HepG2 (cell line): ENCODE measurements around the gene ID3. TPM values are rescaled to one million over a fixed set of nuclear protein-coding genes. Genes with fewer than 3 reads are reported as not detected.

Source experiments
- ATAC-seq: fragments of 200-7000 bp; cut with Tn5 transposase; 3 replicates; pipeline ENCODE4 v1.9.1; 2020; ENCODE audit warnings: mild to moderate bottlenecking, moderate library complexity
- BruUV-seq: library from RNA; stranded (reverse); fragments of 400-500 nt; replicated peaks from 2 replicates; lab custom pipeline; 2021; lab: Mats Ljungman, UMichigan
- CTCF ChIA-PET: fragments of 300-600 bp; formaldehyde crosslinking; extraction: SDS; loops from one replicate; lab custom pipeline; 2021; ENCODE audit warnings: low total read pairs, inconsistent platforms, low intra/inter-chr PET ratio; lab: Yijun Ruan, JAX
- POLR2A ChIA-PET: fragments of 350-600 bp; sonication (Branson Sonifier 250); formaldehyde crosslinking; loops from one replicate; lab custom pipeline; 2020; ENCODE audit warnings: antibody characterized with exemption, inconsistent platforms; lab: Yijun Ruan, JAX
- DNase-seq: peaks from one replicate; pipeline ENCODE4 v3.0.0-alpha.2; 2015; ENCODE audit warnings: low spot score
- FAIRE-seq: peaks from 3 replicates; lab custom pipeline; 2011; peaks lifted over from hg19 to GRCh38; lab: Jason Lieb, UNC
- H2AFZ ChIP-seq: one replicate; pipeline ENCODE4 v1.6.1; 2011; ENCODE audit warnings: low read length, inconsistent platforms
- H3K27ac ChIP-seq: fragments of 300-600 bp; 3 replicates; pipeline ENCODE4 v1.8.0; 2011; ENCODE audit warnings: mixed run types, mild to moderate bottlenecking, mixed read lengths, low read length, inconsistent platforms; ENCODE audit not compliant: insufficient read depth; ENCODE audit errors: extremely low read length
- H3K27me3 ChIP-seq, 2 experiments: fragments of 200-600 bp in 1 of 2; 2 replicates in 1 of 2; 3 replicates in 1 of 2; pipeline versions ENCODE4 v1.6.0 to v1.8.0; 2011; ENCODE audit warnings: low read length in 2 of 2, mild to moderate bottlenecking in 2 of 2, moderate library complexity in 2 of 2, inconsistent platforms in 1 of 2; ENCODE audit not compliant: insufficient read depth in 2 of 2, control insufficient read depth in 1 of 2
- H3K36me3 ChIP-seq, 2 experiments: fragments of 200-600 bp in 1 of 2; replicated peaks in 1 of 2; 2 replicates in 1 of 2; 3 replicates in 1 of 2; pipeline versions ENCODE4 v1.5.1 to v1.8.0; 2011; ENCODE audit warnings: low read length in 2 of 2, inconsistent platforms in 1 of 2; ENCODE audit not compliant: insufficient read depth in 2 of 2, control insufficient read depth in 1 of 2
- H3K4me1 ChIP-seq: 2 replicates; pipeline ENCODE4 v1.5.1; 2012; ENCODE audit warnings: low read length, inconsistent platforms; ENCODE audit not compliant: insufficient read depth
- H3K4me2 ChIP-seq: 2 replicates; pipeline ENCODE4 v1.6.0; 2011; ENCODE audit warnings: low read depth, low read length, inconsistent platforms
- H3K4me3 ChIP-seq, 3 experiments: fragments of 200-600 bp in 1 of 3; sonication (generic), shearing (Covaris generic) in 1 of 3; replicated peaks in 1 of 3; 2 replicates each; pipeline ENCODE4 v1.5.1; 2011 to 2016; ENCODE audit warnings: low read length in 3 of 3, inconsistent platforms in 2 of 3, low read depth in 2 of 3, mild to moderate bottlenecking in 2 of 3, control low read depth in 1 of 3, mixed read lengths in 1 of 3; ENCODE audit not compliant: insufficient read depth in 1 of 3
- H3K79me2 ChIP-seq: one replicate; pipeline ENCODE4 v1.6.1; 2011; ENCODE audit warnings: low read length, inconsistent platforms; ENCODE audit not compliant: insufficient read depth
- H3K9ac ChIP-seq: 2 replicates; pipeline ENCODE4 v1.6.0; 2011; ENCODE audit warnings: mild to moderate bottlenecking, low read depth, low read length, inconsistent platforms; ENCODE audit not compliant: insufficient read depth
- H3K9me3 ChIP-seq: 2 replicates; pipeline ENCODE4 v1.5.1; 2012; ENCODE audit warnings: mild to moderate bottlenecking, low read length
- H4K20me1 ChIP-seq: 2 replicates; pipeline ENCODE4 v1.6.0; 2011; ENCODE audit warnings: inconsistent platforms, mild to moderate bottlenecking, low read length, moderate library complexity; ENCODE audit not compliant: insufficient read depth
- KDM1A ChIP-seq: IDR thresholded peaks from 2 replicates; pipeline ENCODE4 v1.6.1; 2016; ENCODE audit warnings: missing compliant biosample characterization
- MXD4 ChIP-seq: IDR thresholded peaks from 2 replicates; pipeline ENCODE4 v1.6.1; 2016; ENCODE audit warnings: mild to moderate bottlenecking, missing biosample characterization, missing genetic modification reagents
- SMYD3 ChIP-seq: sonication (generic); formaldehyde crosslinking; IDR thresholded peaks from 2 replicates; pipeline ENCODE4 v1.8.1; 2023; ENCODE audit warnings: mild to moderate bottlenecking, missing genetic modification reagents
- SNRNP70 ChIP-seq: fragments of 200-400 bp; formaldehyde crosslinking; IDR thresholded peaks from 2 replicates; pipeline ENCODE4 v1.6.1; 2017; ENCODE audit warnings: mild to moderate bottlenecking, low read depth, low read length, moderate library complexity
- TRIM22 ChIP-seq: fragments of 450-650 bp; IDR thresholded peaks from 2 replicates; pipeline ENCODE4 v1.6.1; 2017
- ZMYM3 ChIP-seq: sonication (generic); formaldehyde crosslinking; IDR thresholded peaks from 2 replicates; pipeline ENCODE4 v1.5.1; 2020; ENCODE audit warnings: mild to moderate bottlenecking, missing genetic modification reagents
- ZNF33A ChIP-seq: sonication (generic); formaldehyde crosslinking; IDR thresholded peaks from 2 replicates; pipeline ENCODE4 v1.5.1; 2020; ENCODE audit warnings: missing genetic modification reagents, mild to moderate bottlenecking, moderate library complexity, borderline replicate concordance
- ZNF7 ChIP-seq: IDR thresholded peaks from 2 replicates; pipeline ENCODE4 v1.6.1; 2016; ENCODE audit warnings: missing biosample characterization, missing genetic modification reagents
- WGBS: methylation state at CpG from one replicate; pipeline ENCODE4 v1.1.6; 2017; ENCODE audit warnings: low lambda C conversion rate; 5-methylcytosine and 5-hydroxymethylcytosine counted together
- in situ Hi-C: cut with HindIII; loops from 2 replicates; pipeline ENCODE4 v1.10.0; 2017; ENCODE audit warnings: low pct_unique_long_range_greater_than_20kb; ENCODE audit not compliant: extremely low pct_ligation_motif_present
- intact Hi-C: fragments of 100-400 bp; cut with micrococcal nuclease; formaldehyde crosslinking; loops from one replicate; pipeline ENCODE4 v1.10.0; 2022; ENCODE audit not compliant: unreplicated experiment
- polyA plus RNA-seq, 8 experiments: library from polyadenylated mRNA; depleted of rRNA in 3 of 8; stranded (reverse) in 7 of 8; unstranded in 1 of 8; fragments of >200 nt; fragmentation: Illumina TruSeq in 4 of 8; extraction: Trizol in 4 of 8; gene quantifications; 2 replicates each; pipeline versions ENCODE4 v1.2.1 to v1.2.3, GENCODE V29; 2011 to 2016; ENCODE audit warnings: low read depth in 4 of 8, missing spikeins in 1 of 8, mixed read lengths in 1 of 8; ENCODE audit not compliant: insufficient read depth in 1 of 8
- total RNA-seq, 5 experiments: library from RNA; depleted of rRNA; stranded (reverse); fragments of >200 nt; fragmentation: Illumina TruSeq; extraction: Trizol; gene quantifications; 2 replicates each; pipeline ENCODE4 v1.2.3, GENCODE V29; 2016; ENCODE audit warnings: low read depth in 1 of 5
- TF ChIP-seq, protein P1 (sequence below): sonication (generic); formaldehyde crosslinking; IDR thresholded peaks from 2 replicates; pipeline ENCODE4 v1.4.0; 2020; ENCODE audit warnings: missing genetic modification reagents
- TF ChIP-seq, protein P2 (sequence below): sonication (generic); formaldehyde crosslinking; IDR thresholded peaks from 2 replicates; pipeline ENCODE4 v1.4.0; 2020; ENCODE audit warnings: missing genetic modification reagents
- TF ChIP-seq, protein P3 (sequence below): sonication (generic); formaldehyde crosslinking; IDR thresholded peaks from 2 replicates; pipeline ENCODE4 v1.5.1; 2020; ENCODE audit warnings: missing genetic modification reagents, mild to moderate bottlenecking, borderline replicate concordance

ID3 gene
- total and polyA plus RNA-seq, 2 of the 13 experiments (the other 11 are each of a cell fraction or from before 2014, with no cell fraction given), result 64.8 to 115 TPM

DNA sequence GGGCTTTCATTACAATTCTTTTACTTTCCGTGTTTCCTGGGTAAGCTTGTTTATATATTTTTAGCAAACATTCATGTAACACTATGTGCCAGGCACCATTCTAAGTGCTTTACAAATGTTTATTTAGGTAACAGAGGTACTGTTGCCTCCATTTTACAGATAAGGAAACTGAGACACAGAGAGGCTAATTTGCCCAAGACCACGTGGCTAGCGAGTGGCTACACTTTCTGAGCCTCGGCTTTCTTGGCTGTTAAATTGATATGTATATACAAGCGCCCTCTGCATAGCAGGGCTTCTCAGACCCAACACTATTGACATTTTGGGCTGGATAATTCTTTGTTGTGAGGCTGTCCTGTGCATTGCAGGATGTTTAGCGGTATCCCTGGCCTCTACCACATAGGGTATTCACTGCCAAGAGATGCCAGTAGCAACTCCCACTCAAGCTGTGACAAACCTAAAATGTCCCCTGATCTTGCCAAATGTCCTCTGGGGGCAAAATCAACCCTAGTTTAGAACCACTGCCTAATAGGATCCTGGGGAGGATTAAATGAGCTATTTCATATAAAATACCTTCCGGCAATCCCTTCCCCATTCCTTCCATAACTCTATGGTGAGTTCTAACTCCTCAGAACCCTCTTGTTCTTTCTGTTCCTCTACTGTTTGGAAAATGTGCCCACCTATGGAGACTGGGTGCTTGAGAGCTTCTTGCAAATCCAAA lies 17.2 kb upstream of the ID3 start:
- Histone ChIP-seq H3K4me3 (peak overlapping the region in 1 of 3 experiments; percentile 35; a peak in 1 of 6 replicates), H4K20me1 (no peaks in the 10 kb centered on the region), H3K4me2 (peak overlapping the region; percentile 70), H3K27me3 (peaks cover 0 to 17% of the 10 kb centered on the region in 2 experiments; a peak in 1 of 5 replicates), H3K9me3 (no peaks in the 10 kb centered on the region), H3K9ac (no peak overlapping the region), H3K79me2 (no peaks in the 10 kb centered on the region), H3K4me1 (peaks cover 67% of the 10 kb centered on the region), H3K36me3 (no peaks in the 10 kb centered on the region), H2AFZ (no peak overlapping the region), H3K27ac (no peak overlapping the region)
- FAIRE-seq (no peak), DNase-seq (no peak), ATAC-seq (peak; percentile 24; the same call in 2 of the 3 replicates)
- ChIA-PET CTCF (no interaction called here), POLR2A (interaction anchor here (1.1 to 2.2 kb wide), 8 partner anchors 9 to 21 kb away, joined by 3 to 38 read pairs (median 8); partner anchors contain the start of gene ID3)
- BruUV-seq, result no TSS peak
- intact Hi-C loops, result loop anchor here (5.0 kb wide), 1 partner anchor 51 kb away; no protein-coding TSS in a partner anchor
- WGBS, result 10% methylated on average over 6 of the region's 7 CpGs
- in situ Hi-C loops, result no loop called here
- no peak for TF ChIP-seq MXD4 (CRISPR knock-in tag)
- TF ChIP-seq SNRNP70, result no peak
- no peak for TF ChIP-seq SMYD3 (CRISPR knock-in tag)
- peak; percentile 66; the same call in 1 of the 2 replicates for TF ChIP-seq ZNF7 (CRISPR knock-in tag)
- peak; percentile 72; the same call in 1 of the 2 replicates for TF ChIP-seq KDM1A (CRISPR knock-in tag)
- TF ChIP-seq, protein P1, sequence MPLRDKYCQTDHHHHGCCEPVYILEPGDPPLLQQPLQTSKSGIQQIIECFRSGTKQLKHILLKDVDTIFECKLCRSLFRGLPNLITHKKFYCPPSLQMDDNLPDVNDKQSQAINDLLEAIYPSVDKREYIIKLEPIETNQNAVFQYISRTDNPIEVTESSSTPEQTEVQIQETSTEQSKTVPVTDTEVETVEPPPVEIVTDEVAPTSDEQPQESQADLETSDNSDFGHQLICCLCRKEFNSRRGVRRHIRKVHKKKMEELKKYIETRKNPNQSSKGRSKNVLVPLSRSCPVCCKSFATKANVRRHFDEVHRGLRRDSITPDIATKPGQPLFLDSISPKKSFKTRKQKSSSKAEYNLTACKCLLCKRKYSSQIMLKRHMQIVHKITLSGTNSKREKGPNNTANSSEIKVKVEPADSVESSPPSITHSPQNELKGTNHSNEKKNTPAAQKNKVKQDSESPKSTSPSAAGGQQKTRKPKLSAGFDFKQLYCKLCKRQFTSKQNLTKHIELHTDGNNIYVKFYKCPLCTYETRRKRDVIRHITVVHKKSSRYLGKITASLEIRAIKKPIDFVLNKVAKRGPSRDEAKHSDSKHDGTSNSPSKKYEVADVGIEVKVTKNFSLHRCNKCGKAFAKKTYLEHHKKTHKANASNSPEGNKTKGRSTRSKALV, result no peak
- TF ChIP-seq ZNF33A, result no peak
- no peak for TF ChIP-seq TRIM22
- TF ChIP-seq, protein P2, sequence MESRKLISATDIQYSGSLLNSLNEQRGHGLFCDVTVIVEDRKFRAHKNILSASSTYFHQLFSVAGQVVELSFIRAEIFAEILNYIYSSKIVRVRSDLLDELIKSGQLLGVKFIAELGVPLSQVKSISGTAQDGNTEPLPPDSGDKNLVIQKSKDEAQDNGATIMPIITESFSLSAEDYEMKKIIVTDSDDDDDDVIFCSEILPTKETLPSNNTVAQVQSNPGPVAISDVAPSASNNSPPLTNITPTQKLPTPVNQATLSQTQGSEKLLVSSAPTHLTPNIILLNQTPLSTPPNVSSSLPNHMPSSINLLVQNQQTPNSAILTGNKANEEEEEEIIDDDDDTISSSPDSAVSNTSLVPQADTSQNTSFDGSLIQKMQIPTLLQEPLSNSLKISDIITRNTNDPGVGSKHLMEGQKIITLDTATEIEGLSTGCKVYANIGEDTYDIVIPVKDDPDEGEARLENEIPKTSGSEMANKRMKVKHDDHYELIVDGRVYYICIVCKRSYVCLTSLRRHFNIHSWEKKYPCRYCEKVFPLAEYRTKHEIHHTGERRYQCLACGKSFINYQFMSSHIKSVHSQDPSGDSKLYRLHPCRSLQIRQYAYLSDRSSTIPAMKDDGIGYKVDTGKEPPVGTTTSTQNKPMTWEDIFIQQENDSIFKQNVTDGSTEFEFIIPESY (CRISPR knock-in tag), result peak; percentile 38; the same call in 1 of the 2 replicates
- TF ChIP-seq, protein P3, sequence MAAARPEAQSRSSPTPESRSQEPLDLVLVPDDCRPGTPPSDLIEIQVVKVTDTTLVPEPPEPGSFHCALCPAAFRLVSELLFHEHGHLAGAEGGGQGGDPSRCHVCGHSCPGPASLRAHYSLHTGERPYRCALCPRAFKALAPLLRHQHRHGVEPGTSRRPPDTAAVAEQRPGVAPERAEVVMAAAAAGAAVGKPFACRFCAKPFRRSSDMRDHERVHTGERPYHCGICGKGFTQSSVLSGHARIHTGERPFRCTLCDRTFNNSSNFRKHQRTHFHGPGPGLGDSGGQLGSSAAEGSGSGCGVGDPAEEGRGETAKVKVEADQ, result no peak
- TF ChIP-seq ZMYM3 (CRISPR knock-in tag), result peak; percentile 40; the same call in 1 of the 2 replicates
